Endothelial cell of umbilical vein (primary cell): ENCODE measurements around the gene ENTPD6. TPM values are rescaled to one million over a fixed set of nuclear protein-coding genes. Genes with fewer than 3 reads are reported as not detected.

Experiments
- BruUV-seq: library from RNA; stranded (reverse); fragments of 400-500 nt; replicated peaks from 2 replicates; lab custom pipeline; 2021; lab: Mats Ljungman, UMichigan
- CTCF ChIA-PET: fragments of 300-600, 350-600 bp; sonication (Branson Sonifier 250); formaldehyde crosslinking; loops from one replicate; lab custom pipeline; 2021; ENCODE audit warnings: antibody characterized with exemption, inconsistent platforms; lab: Charles Lee
- POLR2A ChIA-PET: fragments of 300-600, 350-600 bp; sonication (Branson Sonifier 250); formaldehyde crosslinking; loops from one replicate; lab custom pipeline; 2021; ENCODE audit warnings: antibody characterized with exemption, inconsistent platforms; lab: Charles Lee
- DNase-seq: peaks from one replicate; pipeline ENCODE4 v3.0.0-alpha.2; 2011; ENCODE audit warnings: low read depth, low spot score
- FAIRE-seq: peaks from 2 replicates; lab custom pipeline; 2011; peaks lifted over from hg19 to GRCh38; lab: Jason Lieb, UNC
- H2AFZ ChIP-seq: 2 replicates; pipeline ENCODE4 v1.6.0; 2012; ENCODE audit warnings: low read depth, low read length, control low read depth, inconsistent platforms
- H3K27ac ChIP-seq: 2 replicates; pipeline ENCODE4 v1.5.1; 2011; ENCODE audit warnings: low read depth, mild to moderate bottlenecking, control low read depth, low read length, moderate library complexity; ENCODE audit not compliant: insufficient read depth
- H3K27me3 ChIP-seq, 2 experiments: 2 replicates each; pipeline versions ENCODE4 v1.6.0 to v1.6.1; 2011; ENCODE audit warnings: low read length in 2 of 2, mixed read lengths in 1 of 2; ENCODE audit not compliant: control insufficient read depth in 2 of 2, insufficient read depth in 2 of 2
- H3K36me3 ChIP-seq, 2 experiments: 2 replicates in 1 of 2; 3 replicates in 1 of 2; pipeline ENCODE4 v1.5.1; 2011; ENCODE audit warnings: low read length in 2 of 2, mild to moderate bottlenecking in 1 of 2, moderate library complexity in 1 of 2; ENCODE audit not compliant: control insufficient read depth in 2 of 2, insufficient read depth in 2 of 2; ENCODE audit errors: extremely low read depth in 1 of 2
- H3K4me1 ChIP-seq: 3 replicates; pipeline ENCODE4 v1.5.1; 2011; ENCODE audit warnings: mild to moderate bottlenecking, low read length; ENCODE audit not compliant: control insufficient read depth, insufficient read depth; ENCODE audit errors: extremely low read depth
- H3K4me2 ChIP-seq: 2 replicates; pipeline ENCODE4 v1.6.1; 2011; ENCODE audit warnings: low read length, control low read depth, mixed read lengths; ENCODE audit not compliant: insufficient read depth
- H3K4me3 ChIP-seq, 3 experiments: fragments of 200-600 bp in 1 of 3; sonication (generic), shearing (Covaris generic) in 1 of 3; replicated peaks in 1 of 3; 2 replicates each; pipeline ENCODE4 v1.5.1; 2011 to 2016; ENCODE audit warnings: control low read depth in 3 of 3, low read length in 3 of 3, mild to moderate bottlenecking in 2 of 3, inconsistent platforms in 1 of 3, low read depth in 1 of 3, moderate library complexity in 1 of 3; ENCODE audit not compliant: insufficient read depth in 1 of 3
- H3K79me2 ChIP-seq: 2 replicates; pipeline ENCODE4 v1.6.0; 2012; ENCODE audit warnings: low read length, inconsistent platforms; ENCODE audit not compliant: control insufficient read depth, insufficient read depth
- H3K9ac ChIP-seq: replicated peaks from 2 replicates; pipeline ENCODE3; 2011; ENCODE audit warnings: low read length, control low read depth; ENCODE audit not compliant: insufficient read depth; ENCODE audit errors: extremely low read depth
- H3K9me1 ChIP-seq: replicated peaks from 3 replicates; pipeline ENCODE4 v1.6.0; 2011; ENCODE audit warnings: mild to moderate bottlenecking, low read length; ENCODE audit not compliant: control insufficient read depth, insufficient read depth; ENCODE audit errors: extremely low read depth
- H3K9me3 ChIP-seq: replicated peaks from 2 replicates; pipeline ENCODE4 v1.5.1; 2012; ENCODE audit warnings: low read length, inconsistent platforms; ENCODE audit not compliant: control insufficient read depth, insufficient read depth
- H4K20me1 ChIP-seq: replicated peaks from 2 replicates; pipeline ENCODE3; 2011; ENCODE audit warnings: mild to moderate bottlenecking, low read length; ENCODE audit not compliant: control insufficient read depth, insufficient read depth; ENCODE audit errors: extremely low read depth
- EZH2 ChIP-seq: IDR thresholded peaks from 2 replicates; pipeline ENCODE4 v1.6.1; 2012; ENCODE audit warnings: borderline replicate concordance, low read depth, mild to moderate bottlenecking, moderate library complexity, low read length, inconsistent platforms; ENCODE audit not compliant: severe bottlenecking
- FOS ChIP-seq: IDR thresholded peaks from 2 replicates; pipeline ENCODE4 v1.6.1; 2011; ENCODE audit warnings: mild to moderate bottlenecking, low read length, moderate library complexity, borderline replicate concordance; ENCODE audit not compliant: insufficient read depth
- GATA2 ChIP-seq: IDR thresholded peaks from 2 replicates; pipeline ENCODE4 v1.7.0; 2011; ENCODE audit warnings: low read depth, mild to moderate bottlenecking, moderate library complexity, mixed read lengths, low read length; ENCODE audit not compliant: insufficient read length, insufficient read depth
- JUN ChIP-seq: IDR thresholded peaks from 2 replicates; pipeline ENCODE4 v1.6.1; 2011; ENCODE audit warnings: borderline replicate concordance, low read depth; ENCODE audit not compliant: insufficient read length, insufficient read depth
- MYC ChIP-seq: IDR thresholded peaks from one replicate; pipeline ENCODE4 v1.6.1; 2011; ENCODE audit warnings: mild to moderate bottlenecking, low read depth, low read length
- POLR2A ChIP-seq: IDR thresholded peaks from 2 replicates; pipeline ENCODE4 v1.6.1; 2012; ENCODE audit warnings: low read depth, mild to moderate bottlenecking, control low read depth, low read length
- POLR2AphosphoS5 ChIP-seq: IDR thresholded peaks from 2 replicates; pipeline ENCODE4 v1.6.1; 2012; ENCODE audit warnings: low read depth, mild to moderate bottlenecking, control low read depth, low read length, moderate library complexity; ENCODE audit not compliant: insufficient read depth
- dilution Hi-C: fragments of 300-500 bp; cut with MboI; formaldehyde crosslinking; loops from one replicate; pipeline ENCODE4 v1.15.0; 2019; ENCODE audit warnings: low sequenced_read_pairs; ENCODE audit not compliant: extremely low pct_ligation_motif_present
- intact Hi-C: fragments of 100-400 bp; cut with micrococcal nuclease; formaldehyde crosslinking; loops from one replicate; pipeline ENCODE4 v1.10.0; 2022
- polyA plus RNA-seq, 4 experiments: library from polyadenylated mRNA; depleted of rRNA in 3 of 4; stranded (reverse) in 3 of 4; unstranded in 1 of 4; fragments of >200 nt; gene quantifications; 2 replicates each; pipeline versions ENCODE4 v1.2.1 to v1.2.3, GENCODE V29; 2011 to 2012; ENCODE audit warnings: missing spikeins in 1 of 4
- total RNA-seq: library from RNA; stranded (reverse); gene quantifications from 2 replicates; pipeline ENCODE4 v1.2.3, GENCODE V29; 2021
- TF ChIP-seq, protein P1 (sequence below): IDR thresholded peaks from 2 replicates; pipeline ENCODE4 v1.6.1; 2011; ENCODE audit not compliant: insufficient read depth, insufficient read length
- TF ChIP-seq, protein P2 (sequence below), 2 donors: IDR thresholded peaks; 1 replicate in 1 of 2; 2 replicates in 1 of 2; pipeline ENCODE4 v1.5.1; 2011; ENCODE audit warnings: low read length in 2 of 2, mild to moderate bottlenecking in 2 of 2, moderate library complexity in 2 of 2, control low read depth in 1 of 2, inconsistent platforms in 1 of 2, low read depth in 1 of 2; ENCODE audit not compliant: insufficient read depth in 1 of 2; ENCODE audit errors: extremely low read depth in 1 of 2

Gene ENTPD6
- total and polyA plus RNA-seq, 2 donors (not counting 3 experiments of a cell fraction or from before 2014, with no cell fraction given) = 51.2 to 86.3 TPM

DNA sequence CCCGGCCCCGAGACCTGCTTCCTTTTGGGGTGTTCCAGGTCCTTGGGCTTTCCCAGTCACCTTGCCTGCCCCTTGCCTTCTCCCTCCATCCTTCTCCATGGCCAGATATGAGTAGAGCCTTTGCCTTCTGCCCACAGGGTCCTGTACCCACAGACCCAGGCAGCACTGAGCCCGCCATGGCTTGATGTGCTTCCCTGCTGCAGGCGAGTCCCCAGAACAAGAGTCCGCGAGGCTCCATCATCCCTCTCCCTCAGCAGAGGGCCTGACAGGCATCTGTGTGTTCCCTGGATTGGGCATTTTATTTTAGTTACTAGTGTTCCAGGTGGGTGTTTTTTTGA is 74.3 kb downstream of the ENTPD6 start:
- no TSS peak for BruUV-seq
- dilution Hi-C loops = no loop called here
- Histone ChIP-seq H3K4me3 (no peak overlapping the region), H2AFZ (no peak overlapping the region), H3K4me2 (no peak overlapping the region), H3K9ac (no peak overlapping the region), H3K27me3 (no peaks in the 10 kb centered on the region), H3K4me1 (no peaks in the 10 kb centered on the region), H3K27ac (no peak overlapping the region), H3K9me1 (no peaks in the 10 kb centered on the region), H3K79me2 (peaks cover 5% of the 10 kb centered on the region), H4K20me1 (no peaks in the 10 kb centered on the region), H3K9me3 (no peaks in the 10 kb centered on the region), H3K36me3 (peaks cover 4 to 35% of the 10 kb centered on the region in 2 experiments)
- ChIA-PET POLR2A (interaction anchor here (0.6 kb wide), 1 partner anchor 362 kb away, joined by 3 read pairs; no protein-coding TSS in a partner anchor), CTCF (interaction anchor here (1.0 kb wide), 1 partner anchor 19 kb away, joined by 3 read pairs; no protein-coding TSS in a partner anchor)
- DNase-seq = no peak
- TF ChIP-seq POLR2A (no peak), MYC (no peak), EZH2 (no peak), JUN (no peak), GATA2 (no peak), POLR2AphosphoS5 (no peak), FOS (no peak)
- TF ChIP-seq, protein P1, sequence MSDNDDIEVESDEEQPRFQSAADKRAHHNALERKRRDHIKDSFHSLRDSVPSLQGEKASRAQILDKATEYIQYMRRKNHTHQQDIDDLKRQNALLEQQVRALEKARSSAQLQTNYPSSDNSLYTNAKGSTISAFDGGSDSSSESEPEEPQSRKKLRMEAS = no peak
- TF ChIP-seq, protein P2, sequence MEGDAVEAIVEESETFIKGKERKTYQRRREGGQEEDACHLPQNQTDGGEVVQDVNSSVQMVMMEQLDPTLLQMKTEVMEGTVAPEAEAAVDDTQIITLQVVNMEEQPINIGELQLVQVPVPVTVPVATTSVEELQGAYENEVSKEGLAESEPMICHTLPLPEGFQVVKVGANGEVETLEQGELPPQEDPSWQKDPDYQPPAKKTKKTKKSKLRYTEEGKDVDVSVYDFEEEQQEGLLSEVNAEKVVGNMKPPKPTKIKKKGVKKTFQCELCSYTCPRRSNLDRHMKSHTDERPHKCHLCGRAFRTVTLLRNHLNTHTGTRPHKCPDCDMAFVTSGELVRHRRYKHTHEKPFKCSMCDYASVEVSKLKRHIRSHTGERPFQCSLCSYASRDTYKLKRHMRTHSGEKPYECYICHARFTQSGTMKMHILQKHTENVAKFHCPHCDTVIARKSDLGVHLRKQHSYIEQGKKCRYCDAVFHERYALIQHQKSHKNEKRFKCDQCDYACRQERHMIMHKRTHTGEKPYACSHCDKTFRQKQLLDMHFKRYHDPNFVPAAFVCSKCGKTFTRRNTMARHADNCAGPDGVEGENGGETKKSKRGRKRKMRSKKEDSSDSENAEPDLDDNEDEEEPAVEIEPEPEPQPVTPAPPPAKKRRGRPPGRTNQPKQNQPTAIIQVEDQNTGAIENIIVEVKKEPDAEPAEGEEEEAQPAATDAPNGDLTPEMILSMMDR (IDR thresholded peaks at IDR 0.05; ENCODE audit: extremely low read depth in 1 of 2, insufficient read depth in 1 of 2, low read depth in 1 of 2, low read length in 2 of 2) = no peak
- intact Hi-C loops = no loop called here
- no peak for FAIRE-seq
